NOMO-1 (cell line): ENCODE measurements around the gene DBP.
"Not testable (repeated sequence)": the region's sequence is repeated elsewhere in the genome, so short reads cannot be mapped to it uniquely, and the experiment has no call there.

Experiments used
- DNase-seq, 2 experiments: peaks; one replicate each; lab custom pipeline; 2025; ENCODE audit not compliant: unreplicated experiment in 2 of 2; lab: John Stamatoyannopoulos, UW

DBP gene

DNA sequence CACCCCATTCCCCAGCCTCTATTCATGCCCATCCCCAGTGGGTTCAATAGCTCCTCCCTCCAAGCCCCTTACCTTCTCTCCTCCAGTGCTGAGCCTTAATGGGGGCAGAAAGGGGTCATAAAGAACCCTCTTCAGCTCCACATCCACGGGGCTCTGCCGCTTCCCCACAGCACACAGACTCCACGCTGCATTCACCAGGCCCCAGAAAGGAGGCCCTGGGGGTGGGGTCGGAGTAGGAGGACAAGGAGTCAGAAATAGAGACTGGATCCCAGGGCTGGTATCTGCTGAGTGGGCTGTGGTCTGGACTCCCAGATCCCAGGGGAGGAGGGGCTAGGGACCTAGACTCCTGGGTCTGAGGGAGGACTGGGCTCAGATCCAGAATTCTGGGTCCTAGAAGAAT, 7.2 kb upstream of the DBP start:
- no peak for DNase-seq

DNA sequence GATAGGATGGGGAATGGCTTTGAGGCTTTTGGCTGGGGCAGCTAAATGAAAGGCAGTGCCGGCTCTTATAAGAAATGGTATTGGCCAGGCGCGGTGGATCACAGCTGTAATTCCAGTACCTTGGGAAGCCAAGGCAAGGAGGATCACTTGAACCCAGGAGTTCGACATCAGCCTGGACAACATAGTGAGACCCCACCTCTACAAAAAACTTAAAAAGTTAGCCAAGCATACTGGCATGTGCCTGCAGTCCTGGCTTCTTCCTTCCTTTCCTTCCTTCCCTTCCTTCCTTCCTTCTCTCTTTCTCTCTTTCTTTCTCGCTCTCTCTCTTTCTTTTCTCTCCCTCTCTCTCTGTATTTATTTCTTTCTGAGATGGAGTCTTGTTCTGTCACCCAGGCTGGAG, 5.7 kb upstream of the DBP start:
- DNase-seq: no peak

DNA sequence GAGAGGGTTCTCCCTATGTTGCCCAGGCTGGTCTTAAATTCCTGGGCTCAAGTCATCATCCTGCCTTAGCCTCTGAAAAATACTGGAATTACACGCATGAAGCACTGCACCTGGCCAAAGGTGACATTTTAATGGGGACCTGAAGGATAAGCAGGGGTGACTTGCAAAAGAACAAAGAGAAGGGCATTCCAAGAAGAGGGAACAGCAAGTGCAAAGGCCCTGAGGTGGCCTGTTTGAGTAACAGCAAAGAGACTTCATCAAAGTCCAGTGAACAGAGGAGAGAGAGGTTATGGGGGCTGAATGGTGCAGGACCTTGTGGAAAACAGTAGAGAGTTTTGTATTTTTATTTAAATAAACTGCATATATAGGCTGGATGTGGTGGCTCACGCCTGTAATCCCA, 4.7 kb upstream of the DBP start:
- DNase-seq: no peak

DNA sequence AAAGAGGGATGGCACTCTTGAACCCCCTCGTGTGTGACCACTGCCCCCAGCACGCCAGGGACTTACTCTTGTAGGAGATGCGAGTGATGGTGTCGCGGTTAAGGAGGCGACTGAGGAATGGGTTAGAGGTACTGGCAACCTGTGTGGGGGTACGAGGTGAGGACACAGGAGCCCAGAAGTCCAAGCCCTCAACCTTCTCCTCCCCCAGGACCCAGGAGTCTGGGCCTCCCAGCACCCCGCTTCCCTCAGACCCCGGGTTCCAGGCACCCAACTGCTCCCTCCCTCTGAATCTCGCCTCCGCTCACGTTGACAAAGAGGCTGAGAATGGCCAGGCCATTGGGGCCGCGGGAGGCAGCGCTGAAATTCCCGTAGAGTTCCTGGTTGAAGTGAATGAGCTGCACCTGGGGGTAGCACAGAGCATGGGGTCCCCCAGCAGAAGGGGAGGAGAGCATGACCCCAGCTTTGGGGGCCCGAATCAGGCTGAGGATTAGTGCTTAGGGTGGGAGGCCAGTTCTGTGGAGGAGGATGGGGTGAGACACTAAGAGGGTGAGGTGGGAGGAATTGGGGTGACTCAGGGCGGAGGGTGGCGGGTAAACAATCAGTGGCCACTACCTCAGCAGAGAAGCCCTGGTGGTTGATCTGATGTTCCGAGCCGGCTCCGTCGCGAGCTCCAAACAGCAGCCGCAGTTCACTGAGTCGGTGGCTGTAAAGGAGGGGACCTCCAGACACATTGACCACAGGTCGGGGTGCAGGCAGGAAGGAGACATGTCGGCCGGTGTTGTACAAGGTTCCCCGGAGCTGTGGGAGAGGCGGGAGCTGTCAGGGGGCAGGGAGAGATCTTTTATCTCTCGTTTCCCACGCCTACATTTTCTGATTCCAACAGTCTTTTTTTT, 2.5 kb upstream of the DBP start:
- DNase-seq: no peak

DNA sequence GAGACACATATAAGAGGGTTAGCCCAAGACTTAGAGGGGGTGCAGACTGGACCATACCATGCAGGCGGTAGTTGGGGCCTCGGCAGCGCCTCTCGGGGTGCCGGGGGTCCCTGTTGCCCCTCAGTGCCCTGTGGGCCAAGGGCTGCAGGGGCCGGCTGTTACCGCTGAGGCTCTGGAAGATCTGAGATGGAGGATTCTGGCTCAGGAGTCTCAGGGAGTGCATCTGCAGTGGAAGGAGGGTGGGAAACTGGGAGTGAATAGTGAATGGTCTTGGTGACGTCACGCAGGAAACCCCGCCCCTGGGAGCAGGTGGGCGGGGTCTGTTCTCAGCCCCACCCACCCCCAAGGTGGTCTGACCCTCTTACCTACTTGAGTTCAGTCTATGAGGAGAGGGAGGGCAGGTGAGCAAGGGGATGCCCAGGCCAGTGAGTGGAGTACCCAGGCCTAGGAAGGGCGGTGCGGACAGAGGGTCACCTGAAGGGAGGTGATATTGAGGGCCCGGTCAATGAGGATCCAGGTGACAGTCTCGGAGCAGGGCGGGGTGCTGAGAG, 1.7 kb upstream of the DBP start:
- DNase-seq: no peak

DNA sequence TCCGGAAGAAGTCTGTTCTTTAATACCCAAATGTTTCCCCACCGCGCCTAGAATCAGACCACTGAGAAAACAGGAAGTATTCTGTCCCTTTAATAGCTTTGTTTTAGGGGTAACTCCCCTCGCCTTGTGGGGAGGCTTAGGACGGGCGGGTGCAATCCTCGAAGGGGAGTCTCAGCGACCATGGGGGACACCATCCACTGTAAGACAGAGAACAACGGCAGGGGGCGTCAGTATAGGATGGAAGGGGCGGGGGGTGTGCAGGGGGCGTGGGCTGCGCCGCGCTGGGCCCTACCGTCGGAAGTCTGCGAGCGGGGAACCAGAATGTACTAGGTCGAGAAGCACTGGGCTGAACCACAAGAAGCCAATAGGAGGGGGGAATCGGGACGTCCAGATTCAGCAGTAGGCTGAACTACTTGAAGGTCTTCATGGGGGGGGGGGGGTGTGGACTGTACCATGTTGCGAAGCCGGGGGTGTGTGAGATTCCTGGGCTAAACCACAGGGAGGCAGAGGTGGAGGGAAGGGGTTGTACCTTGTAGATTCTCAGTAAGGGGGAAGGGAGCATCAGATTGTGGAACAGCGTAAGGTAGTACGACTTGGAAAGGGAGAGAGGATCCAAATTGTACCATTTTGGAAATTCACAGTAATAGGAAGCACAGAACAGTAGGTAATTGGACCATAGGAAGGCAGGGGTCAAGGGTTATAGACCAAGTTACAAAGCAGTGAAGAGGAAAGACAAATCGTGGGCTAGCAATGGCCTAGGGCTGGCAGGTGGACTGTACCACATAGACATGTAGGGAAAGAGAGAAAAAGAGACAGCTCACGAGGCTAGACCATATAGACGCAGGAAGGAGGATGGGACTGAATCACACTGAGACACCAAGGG, 1.0 kb upstream of the DBP start:
- peak; percentile 85 to 89 for DNase-seq

DNA sequence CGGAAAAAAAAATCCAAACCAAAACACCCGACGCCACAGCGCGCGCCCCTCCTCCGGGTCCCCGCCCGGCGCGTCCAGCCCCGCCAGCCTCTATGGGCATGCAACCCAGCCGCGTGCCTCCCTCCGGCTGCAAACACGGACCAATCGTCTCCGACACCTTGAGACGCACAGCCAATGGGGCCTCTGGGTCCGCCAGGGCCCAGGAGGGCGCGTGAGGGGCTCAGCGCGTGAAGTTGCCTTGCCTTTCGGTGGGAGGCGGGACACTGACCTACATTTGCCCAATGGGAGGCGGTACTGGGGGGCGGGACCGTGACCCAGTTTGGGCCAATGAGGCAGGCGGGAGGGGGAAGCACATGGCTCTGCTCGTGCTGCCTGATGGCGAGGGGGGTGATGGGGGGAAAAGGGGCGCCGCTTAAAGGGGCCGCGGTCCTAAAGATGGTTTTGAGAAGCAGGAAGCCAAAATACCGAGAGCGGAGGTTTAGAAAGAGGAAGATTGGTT, 319 bp upstream of the DBP start:
- peak; percentile 99 to 100 for DNase-seq

DNA sequence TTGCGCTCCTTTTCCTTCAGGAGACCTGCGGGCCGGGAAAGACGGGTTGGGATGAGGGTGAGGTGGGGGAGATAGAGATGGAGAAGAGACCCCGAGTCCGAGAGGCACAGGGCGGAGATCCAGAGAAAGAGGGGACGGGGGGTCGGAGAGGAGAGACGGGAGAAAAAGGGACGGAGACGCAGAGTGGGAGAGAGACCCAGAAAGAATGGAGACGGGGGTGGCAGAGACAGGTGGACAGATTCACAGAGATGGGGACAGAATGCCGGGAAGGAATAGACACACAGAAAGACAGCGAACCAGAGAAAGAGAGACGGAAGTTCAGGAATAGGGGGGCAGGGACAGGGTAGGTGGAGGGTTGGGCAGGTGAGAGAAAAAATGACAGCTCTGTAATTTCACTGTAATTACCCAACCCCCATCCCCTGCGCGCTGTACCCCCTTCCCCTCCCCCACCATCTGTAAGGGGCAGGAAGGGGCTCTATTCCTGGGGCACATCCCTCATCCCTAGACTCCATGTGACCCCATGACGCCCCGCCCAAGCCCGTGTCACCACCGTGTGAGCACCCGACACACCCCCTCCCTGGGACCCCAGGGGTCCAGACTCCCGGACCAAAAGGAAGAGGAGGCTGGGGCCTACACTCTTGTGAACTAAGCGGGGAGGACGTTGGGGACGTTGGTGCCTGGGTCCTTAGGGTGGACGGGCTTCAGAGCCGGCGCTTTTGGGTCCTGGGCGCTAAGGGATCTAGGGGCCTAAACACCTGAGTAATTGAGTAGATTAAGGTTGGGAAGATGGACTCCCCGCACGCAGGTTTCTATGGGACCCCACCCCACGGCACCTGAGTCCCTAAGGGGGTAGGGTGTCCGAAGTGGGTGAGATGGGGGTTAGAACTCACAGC, 967 bp downstream of the DBP start:
- DNase-seq: no peak

DNA sequence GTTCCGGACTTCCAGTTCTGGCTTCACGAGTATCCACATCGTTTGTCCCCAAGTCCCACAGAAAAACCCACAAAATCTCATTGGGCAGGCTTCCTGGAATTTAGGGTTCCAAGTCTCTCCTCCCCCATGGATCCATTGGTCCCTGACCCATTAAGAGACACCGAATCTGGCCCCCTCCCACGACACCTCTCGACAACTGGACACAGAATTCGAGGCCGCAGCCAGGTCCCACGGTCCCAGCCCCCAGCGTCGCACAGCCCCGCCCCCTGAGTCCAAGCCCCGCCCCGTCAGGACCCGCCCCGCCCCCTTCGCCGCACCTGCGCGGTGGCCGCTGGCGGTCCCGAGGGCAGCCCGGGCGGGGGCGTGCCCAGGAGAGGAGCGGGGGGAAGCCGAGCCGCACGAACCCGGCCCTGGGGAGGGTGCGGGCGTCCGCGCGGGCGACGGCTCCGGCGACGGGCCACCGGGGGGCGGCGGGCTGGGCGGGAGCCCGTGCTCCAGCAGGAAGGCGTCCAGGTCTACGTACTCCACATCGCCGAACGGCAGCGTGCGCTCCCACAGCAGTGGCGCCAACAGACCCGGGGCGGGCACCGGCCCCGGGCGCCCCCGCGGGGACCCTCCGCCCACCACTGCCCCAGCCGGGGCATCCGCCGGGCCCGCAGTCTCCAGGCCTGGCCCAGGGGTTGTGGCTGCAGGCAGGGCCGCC, 1.8 kb downstream of the DBP start:
- DNase-seq: peak; percentile 23 to 50

DNA sequence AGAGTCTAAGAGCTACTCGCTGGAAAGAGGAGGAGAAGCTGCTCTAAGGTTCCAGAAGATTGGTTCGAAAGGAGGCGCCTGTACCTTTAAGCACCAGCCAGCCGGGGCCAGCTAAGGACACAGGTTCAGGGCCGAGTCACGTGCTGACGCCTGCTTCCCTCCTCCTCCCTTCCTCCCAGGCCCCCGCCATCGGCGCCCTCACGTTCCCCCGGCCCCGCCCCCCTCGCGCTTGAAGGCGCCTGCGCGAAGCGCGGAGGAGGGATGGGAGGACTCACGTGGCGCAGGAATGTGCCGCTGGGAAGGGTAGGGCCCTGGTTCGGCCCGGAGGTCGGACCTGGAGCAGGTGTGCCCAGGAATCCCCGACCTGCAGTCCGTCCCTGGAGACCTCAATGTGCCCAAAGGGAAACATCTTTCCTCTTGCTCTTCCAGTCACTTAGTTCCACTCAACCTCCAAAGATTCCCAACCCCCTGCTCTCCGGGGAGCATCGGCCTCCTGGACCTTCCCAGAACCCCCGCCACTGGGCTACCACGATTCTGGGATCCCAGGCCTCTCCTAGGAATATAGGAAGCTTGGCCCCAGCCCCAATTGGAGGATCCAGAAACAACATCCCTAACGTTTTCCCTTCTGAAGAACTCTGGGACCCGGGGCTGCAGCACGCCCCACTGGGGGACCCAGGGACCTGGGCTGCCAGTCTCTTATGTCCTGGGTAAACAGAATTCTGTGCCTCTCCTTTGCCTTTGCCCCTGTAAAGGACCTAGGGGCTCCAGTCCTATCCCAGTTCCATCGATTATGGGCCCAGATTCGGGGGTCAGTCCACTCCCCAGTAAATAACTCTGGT, 2.5 kb downstream of the DBP start:
- peak; percentile 95 to 96 for DNase-seq

DNA sequence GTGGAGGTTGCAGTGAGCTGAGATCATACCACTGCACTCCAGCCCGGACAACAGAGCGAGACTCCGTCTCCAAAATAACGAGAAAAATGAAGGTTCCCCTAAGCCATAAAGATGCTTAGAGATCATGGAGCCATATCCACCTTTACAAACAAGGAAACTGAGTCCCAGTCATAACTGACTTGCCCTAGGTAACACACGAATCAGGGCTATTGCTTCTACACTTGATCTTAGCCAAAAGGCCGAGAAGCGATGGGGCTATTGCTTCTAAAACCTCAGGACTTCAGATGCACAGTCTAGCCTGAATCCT, 3.2 kb downstream of the DBP start:
- no peak for DNase-seq

DNA sequence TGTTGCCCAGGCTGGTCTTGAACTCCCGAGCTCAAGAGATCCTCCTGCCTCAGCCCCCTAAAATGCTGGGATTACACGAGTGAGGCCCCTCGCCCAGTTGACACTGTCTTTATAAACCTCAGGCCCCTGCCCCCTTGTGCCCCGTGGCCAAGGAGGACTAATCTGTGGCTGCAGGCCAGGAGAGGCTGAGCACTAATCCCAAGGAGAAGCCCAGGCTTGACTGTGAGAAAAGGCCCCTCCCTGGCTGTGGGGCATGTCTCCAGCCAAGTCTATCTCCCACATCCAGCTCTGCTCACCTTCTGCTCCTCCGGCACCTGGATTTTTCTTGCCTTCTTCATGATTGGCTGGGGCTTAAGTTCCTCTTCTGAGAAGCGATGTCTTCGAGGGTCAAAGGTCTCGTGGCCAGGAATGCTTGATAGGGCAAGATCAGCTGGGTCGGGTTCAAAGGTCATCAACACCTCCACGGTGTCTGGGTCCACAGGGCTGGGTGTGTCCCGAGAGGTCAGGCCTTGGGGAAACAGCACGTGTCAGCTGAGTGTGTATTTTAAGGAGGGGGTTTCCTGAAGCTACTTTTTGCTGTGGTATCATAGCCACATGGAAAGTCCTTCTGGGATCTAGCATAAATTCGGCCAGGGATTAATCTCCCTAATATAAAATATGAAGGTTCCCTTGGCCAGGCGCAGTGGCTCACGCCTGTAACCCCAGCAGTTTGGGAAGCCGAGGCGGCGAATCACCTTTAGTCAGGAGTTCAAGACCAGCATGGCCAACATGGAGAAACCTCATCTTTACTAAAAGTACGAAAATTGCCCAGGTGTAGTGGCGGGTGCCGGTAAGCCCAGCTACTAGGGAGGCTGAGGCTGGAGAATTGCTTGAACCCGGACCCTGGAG, 3.8 kb downstream of the DBP start:
- DNase-seq: no peak

DNA sequence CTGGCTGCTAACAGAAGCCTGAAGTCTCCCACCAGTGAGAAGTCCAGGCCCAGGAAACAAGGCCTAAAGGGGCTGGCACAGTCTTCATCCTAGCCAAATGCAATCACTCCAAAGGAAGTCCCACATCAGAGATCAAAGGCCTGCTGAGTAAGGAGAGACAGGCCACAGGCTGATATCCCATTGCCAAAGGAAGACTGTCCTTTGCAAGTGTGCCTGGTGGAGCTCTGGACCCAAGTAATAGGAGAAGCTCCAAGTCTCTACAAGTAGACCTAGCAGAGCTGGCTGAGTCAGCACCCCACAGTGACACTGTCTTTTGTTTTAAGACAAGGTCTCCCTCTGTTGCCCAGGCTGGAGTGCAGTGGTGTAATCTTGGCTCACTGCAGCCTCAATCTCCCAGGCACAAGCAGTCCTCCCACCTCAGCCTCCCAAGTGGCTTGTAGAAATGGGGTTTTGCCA, 4.5 kb downstream of the DBP start:
- no peak for DNase-seq

DNA sequence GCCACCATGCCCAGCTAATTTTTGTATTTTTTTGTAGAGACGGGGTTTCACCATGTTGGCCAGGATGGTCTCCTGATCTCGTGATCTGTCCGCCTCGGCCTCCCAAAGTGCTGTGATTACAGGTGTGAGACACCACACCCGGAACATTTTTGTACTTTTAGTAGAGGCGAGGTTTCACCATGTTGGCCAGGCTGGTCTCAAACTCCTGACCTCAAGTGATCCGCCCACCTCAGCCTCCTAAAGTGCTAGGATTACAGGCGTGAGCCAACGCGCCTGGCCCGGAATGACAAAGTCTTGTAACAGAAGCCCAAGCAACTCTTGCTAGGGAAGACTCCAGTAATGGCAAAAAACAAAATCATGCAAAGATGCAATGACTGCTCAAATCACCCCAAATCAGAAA, 4.9 kb downstream of the DBP start:
- not testable (repeated sequence) for DNase-seq

DNA sequence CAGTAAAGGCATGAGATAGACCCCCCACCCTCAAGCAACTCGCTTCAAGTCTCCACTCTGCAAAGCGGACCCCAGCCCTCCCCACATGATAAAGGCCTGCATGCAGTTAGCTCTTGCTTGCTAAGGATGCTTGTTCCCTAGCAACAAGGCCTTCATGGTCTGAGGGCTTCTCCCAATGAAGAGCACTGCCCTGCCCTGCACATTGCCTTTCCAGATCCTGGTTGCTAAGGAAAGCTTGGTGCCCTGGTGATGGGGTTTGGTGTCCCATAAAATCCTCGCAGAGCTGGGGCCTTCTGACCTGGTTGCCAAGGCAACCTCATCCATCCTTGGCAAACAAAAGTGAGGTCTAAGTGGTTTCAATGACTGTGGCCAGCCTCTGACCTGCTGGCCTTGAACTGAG, 6.0 kb downstream of the DBP start:
- DNase-seq: no peak

DNA sequence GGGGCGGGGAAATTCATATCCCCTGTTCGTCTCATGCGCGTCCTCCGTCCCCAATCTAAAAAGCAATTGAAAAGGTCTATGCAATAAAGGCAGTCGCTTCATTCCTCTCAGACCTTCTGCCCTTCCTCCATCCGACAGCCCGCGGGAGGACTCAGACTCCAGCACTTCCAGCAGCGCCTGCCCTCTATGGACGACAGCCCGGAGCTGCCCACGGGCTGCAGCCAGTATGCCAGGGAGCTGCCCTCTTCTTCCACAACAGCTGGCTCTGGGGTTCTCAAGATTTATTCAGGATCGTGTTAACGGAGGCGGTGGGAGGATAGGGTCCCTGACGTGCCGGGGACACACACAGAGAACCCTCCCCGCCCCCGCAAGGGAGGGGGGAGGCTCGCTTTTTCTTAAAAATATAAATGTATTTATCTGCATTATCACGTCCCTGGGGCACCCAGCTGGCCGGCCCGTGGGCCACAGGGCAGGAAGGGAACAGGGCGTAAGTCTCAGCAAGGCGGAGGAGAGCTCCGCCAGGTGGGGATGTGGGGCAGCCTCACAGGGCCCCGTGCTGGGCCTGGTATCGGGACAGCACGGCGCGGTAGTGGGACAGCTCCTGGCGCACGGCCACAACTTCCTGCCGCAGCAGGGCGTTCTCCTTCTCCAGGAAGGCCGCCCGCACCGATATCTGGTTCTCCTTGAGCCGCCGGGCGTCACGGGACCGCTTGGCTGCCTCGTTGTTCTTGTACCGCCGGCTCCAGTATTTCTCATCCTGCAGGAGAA, 6.7 kb downstream of the DBP start:
- DNase-seq: no peak

DNA sequence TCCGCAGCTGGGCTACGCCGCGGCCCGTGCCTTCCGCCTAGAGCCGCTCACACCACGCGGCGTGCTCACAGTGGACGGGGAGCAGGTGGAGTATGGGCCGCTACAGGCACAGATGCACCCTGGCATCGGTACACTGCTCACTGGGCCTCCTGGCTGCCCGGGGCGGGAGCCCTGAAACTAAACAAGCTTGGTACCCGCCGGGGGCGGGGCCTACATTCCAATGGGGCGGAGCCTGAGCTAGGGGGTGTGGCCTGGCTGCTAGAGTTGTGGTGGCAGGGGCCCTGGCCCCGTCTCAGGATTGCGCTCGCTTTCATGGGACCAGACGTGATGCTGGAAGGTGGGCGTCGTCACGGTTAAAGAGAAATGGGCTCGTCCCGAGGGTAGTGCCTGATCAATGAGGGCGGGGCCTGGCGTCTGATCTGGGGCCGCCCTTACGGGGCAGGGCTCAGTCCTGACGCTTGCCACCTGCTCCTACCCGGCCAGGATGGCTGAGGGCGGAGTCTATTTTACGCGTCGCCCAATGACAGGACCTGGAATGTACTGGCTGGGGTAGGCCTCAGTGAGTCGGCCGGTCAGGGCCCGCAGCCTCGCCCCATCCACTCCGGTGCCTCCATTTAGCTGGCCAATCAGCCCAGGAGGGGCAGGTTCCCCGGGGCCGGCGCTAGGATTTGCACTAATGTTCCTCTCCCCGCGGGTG, 7.4 kb downstream of the DBP start:
- DNase-seq: no peak
